B cell (primary cell): ENCODE measurements around the gene MSMB. TPM values are rescaled to one million over a fixed set of nuclear protein-coding genes. Genes with fewer than 3 reads are reported as not detected.

Experiments
- ATAC-seq: fragments of 200-7000 bp; cut with Tn5 transposase; one replicate; pipeline ENCODE4 v1.10.0; 2021; ENCODE audit warnings: low read depth, mild to moderate bottlenecking, moderate number of reproducible peaks, moderate library complexity
- CTCF ChIA-PET: fragments of 350-600 bp; sonication (Branson Sonifier 250); formaldehyde crosslinking; loops from one replicate; lab custom pipeline; 2021; ENCODE audit warnings: antibody characterized with exemption, inconsistent platforms; lab: Charles Lee
- POLR2A ChIA-PET: fragments of 350-600 bp; sonication (Branson Sonifier 250); formaldehyde crosslinking; loops from one replicate; lab custom pipeline; 2021; ENCODE audit warnings: antibody characterized with exemption; lab: Charles Lee
- DNase-seq: peaks from one replicate; pipeline ENCODE4 v3.0.0; 2013
- H2AFZ ChIP-seq: 2 replicates; pipeline ENCODE4 v1.6.1; 2012; ENCODE audit warnings: mild to moderate bottlenecking, low read depth, low read length; ENCODE audit not compliant: insufficient read depth, poor library complexity, severe bottlenecking
- H3K27ac ChIP-seq, 2 donors: 1 replicate in 1 of 2; 2 replicates in 1 of 2; pipeline ENCODE4 v1.5.1; 2012 to 2013; ENCODE audit warnings: low read length in 2 of 2, mild to moderate bottlenecking in 2 of 2, moderate library complexity in 1 of 2
- H3K27me3 ChIP-seq, 4 experiments: fragments of 200-600 bp in 1 of 4; sonication (generic) in 1 of 4; replicated peaks in 1 of 4; 1 replicate in 2 of 4; 2 replicates in 2 of 4; pipeline versions ENCODE4 v1.6.1 to v1.7.0; 2013 to 2016; ENCODE audit warnings: low read length in 3 of 4, mild to moderate bottlenecking in 2 of 4, mixed read lengths in 1 of 4, moderate library complexity in 1 of 4; ENCODE audit not compliant: insufficient read depth in 4 of 4, control insufficient read depth in 3 of 4; ENCODE audit errors: control extremely low read depth in 1 of 4
- H3K36me3 ChIP-seq, 2 experiments: replicated peaks in 1 of 2; 1 replicate in 1 of 2; 2 replicates in 1 of 2; pipeline versions ENCODE4 v1.6.1 to v1.7.1; 2013; ENCODE audit warnings: low read length in 1 of 2; ENCODE audit not compliant: insufficient read depth in 2 of 2, control insufficient read depth in 1 of 2; ENCODE audit errors: control extremely low read depth in 1 of 2, extremely low read depth in 1 of 2
- H3K4me1 ChIP-seq, 2 donors: fragments of 200-600 bp in 1 of 2; sonication (generic) in 1 of 2; 1 replicate in 1 of 2; 2 replicates in 1 of 2; pipeline versions ENCODE4 v1.5.1 to v1.6.1; 2013 to 2017; ENCODE audit warnings: low read length in 2 of 2; ENCODE audit not compliant: control insufficient read depth in 2 of 2, insufficient read depth in 2 of 2
- H3K4me2 ChIP-seq: replicated peaks from 2 replicates; pipeline ENCODE3; 2012; ENCODE audit warnings: mild to moderate bottlenecking, low read depth, low read length; ENCODE audit not compliant: poor library complexity, severe bottlenecking
- H3K4me3 ChIP-seq, 5 experiments: fragments of 200-600 bp in 1 of 5; sonication (generic) in 1 of 5; 1 replicate in 3 of 5; 2 replicates in 2 of 5; pipeline versions ENCODE4 v1.5.1 to v1.7.0; 2011 to 2016; ENCODE audit warnings: low read length in 4 of 5, mild to moderate bottlenecking in 4 of 5, low read depth in 2 of 5, control low read depth in 1 of 5, moderate library complexity in 1 of 5; ENCODE audit not compliant: insufficient read depth in 1 of 5; ENCODE audit errors: control extremely low read depth in 1 of 5, extremely low read depth in 1 of 5
- H3K79me2 ChIP-seq: fragments of 200-600 bp; sonication (generic); one replicate; pipeline ENCODE4 v1.6.0; 2016; ENCODE audit warnings: low read length; ENCODE audit not compliant: control insufficient read depth, insufficient read depth
- H3K9ac ChIP-seq: fragments of 200-600 bp; sonication (generic); 2 replicates; pipeline ENCODE4 v1.6.1; 2017; ENCODE audit warnings: mild to moderate bottlenecking, low read length, moderate library complexity
- H3K9me3 ChIP-seq, 3 donors: one replicate each; pipeline versions ENCODE4 v1.6.1 to v1.7.1; 2013; ENCODE audit warnings: low read length in 2 of 3; ENCODE audit not compliant: control insufficient read depth in 2 of 3, insufficient read depth in 1 of 3; ENCODE audit errors: control extremely low read depth in 1 of 3
- H4K20me1 ChIP-seq: 2 replicates; pipeline ENCODE4 v1.6.0; 2012; ENCODE audit warnings: mild to moderate bottlenecking, low read length; ENCODE audit not compliant: insufficient read depth, control insufficient read depth, poor library complexity, severe bottlenecking
- H3K27ac Mint-ChIP-seq: one replicate; pipeline ENCODE4 v1.8.0; 2021; ENCODE audit warnings: mixed read lengths
- H3K27me3 Mint-ChIP-seq: one replicate; pipeline ENCODE4 v1.8.0; 2021; ENCODE audit warnings: mixed read lengths
- H3K4me1 Mint-ChIP-seq: one replicate; pipeline ENCODE4 v1.8.0; 2021; ENCODE audit warnings: mixed read lengths
- H3K4me3 Mint-ChIP-seq: one replicate; pipeline ENCODE4 v1.8.0; 2021; ENCODE audit warnings: mixed read lengths
- H3K9me3 Mint-ChIP-seq: one replicate; pipeline ENCODE4 v1.8.0; 2022; ENCODE audit warnings: mixed read lengths; ENCODE audit not compliant: insufficient read depth
- CTCF ChIP-seq: fragments of 200-600 bp; IDR thresholded peaks from one replicate; pipeline ENCODE4 v1.8.0; 2022; ENCODE audit warnings: antibody characterized with exemption, mild to moderate bottlenecking
- EZH2 ChIP-seq: IDR thresholded peaks from 2 replicates; pipeline ENCODE4 v1.6.1; 2012; ENCODE audit warnings: borderline replicate concordance, low read depth, mild to moderate bottlenecking, moderate library complexity, low read length; ENCODE audit not compliant: insufficient read depth, poor library complexity, severe bottlenecking
- WGBS: methylation state at CpG from one replicate; pipeline ENCODE4 v1.1.5; 2013; ENCODE audit warnings: missing lambda C conversion rate; ENCODE audit not compliant: insufficient coverage; 5-methylcytosine and 5-hydroxymethylcytosine counted together
- intact Hi-C: fragments of 100-400 bp; cut with micrococcal nuclease; formaldehyde crosslinking; loops from one replicate; pipeline ENCODE4 v1.10.0; 2022
- polyA plus RNA-seq: library from polyadenylated mRNA; depleted of rRNA; stranded (reverse); fragments of >200 nt; gene quantifications from 2 replicates; pipeline ENCODE4 v1.2.3, GENCODE V29; 2012
- total RNA-seq, 2 donors: library from RNA; stranded (reverse); fragments of 120-200 nt in 1 of 2; gene quantifications; 1 replicate in 1 of 2; 2 replicates in 1 of 2; pipeline versions ENCODE4 v1.2.3 to v1.2.4, GENCODE V29; 2013 to 2022

Gene MSMB
- total and polyA plus RNA-seq, 2 donors (not counting 1 experiment from before 2014, with no cell fraction given) = not detected

- ChIA-PET CTCF (interaction anchor here (3.7 kb wide), 1 partner anchor 13 kb away, joined by 20 read pairs; no protein-coding TSS in a partner anchor), POLR2A (no interaction called here)
- H3K9me3 Mint-ChIP-seq = no peaks in the 10 kb centered on the region
- no peaks in the 10 kb centered on the region for H3K27me3 Mint-ChIP-seq
- Histone ChIP-seq H3K4me1 (peaks cover 21 to 22% of the 10 kb centered on the region in 2 donors), H3K4me2 (no peak overlapping the region), H3K27ac (no peak overlapping the region), H3K36me3 (peaks cover 11 to 51% of the 10 kb centered on the region in 2 experiments), H4K20me1 (peaks cover 60% of the 10 kb centered on the region), H3K4me3 (no peak overlapping the region), H3K79me2 (peaks cover 56% of the 10 kb centered on the region), H3K9me3 (no peaks in the 10 kb centered on the region), H3K27me3 (no peaks in the 10 kb centered on the region), H3K9ac (no peak overlapping the region), H2AFZ (no peak overlapping the region)
- no peak for ATAC-seq
- 96% methylated on average over 5 of the region's 5 CpGs for WGBS
- TF ChIP-seq CTCF (no peak), EZH2 (no peak)
- H3K4me3 Mint-ChIP-seq = no peak overlapping the region
- DNase-seq = no peak
- intact Hi-C loops = no loop called here
- H3K27ac Mint-ChIP-seq = no peak overlapping the region
- peaks cover 37% of the 10 kb centered on the region for H3K4me1 Mint-ChIP-seq
These were observed 29.9 kb downstream of the MSMB start for GRCh38 chr10:46016190-46016589.

DNA sequence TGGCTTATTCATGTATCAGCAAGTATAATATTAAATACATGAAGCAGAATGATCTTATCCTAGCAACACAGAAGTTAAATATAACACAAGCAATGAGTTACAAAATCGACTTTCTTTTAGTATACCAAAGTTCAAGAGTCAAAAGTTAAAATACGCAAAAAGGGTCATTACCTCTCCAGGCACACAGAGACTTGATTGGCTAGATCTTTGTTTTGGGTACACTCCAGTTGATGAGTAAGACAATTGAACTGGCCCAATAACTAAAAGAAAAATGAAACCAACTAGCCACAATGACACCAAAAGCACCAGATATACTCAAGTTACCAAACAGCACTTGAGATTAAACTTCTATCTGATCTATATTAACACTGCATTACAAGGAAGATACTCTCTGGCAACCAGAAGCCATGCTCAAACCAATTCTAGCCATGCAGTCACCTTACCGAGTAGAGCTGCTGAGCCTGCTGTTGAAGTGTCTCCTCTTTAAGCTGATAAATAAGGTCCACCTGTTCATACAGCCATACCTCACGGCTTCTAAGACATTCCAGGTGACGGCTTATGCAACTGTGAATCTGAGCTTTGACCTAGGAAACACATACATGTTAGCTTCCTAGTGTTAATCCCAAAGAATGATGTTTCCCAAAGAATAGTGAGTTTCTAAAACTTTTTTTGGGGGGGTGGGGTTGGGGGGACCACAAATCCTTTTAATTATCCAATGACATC, 31.2 kb downstream of the MSMB start:
- H3K4me3 Mint-ChIP-seq = no peak overlapping the region
- Histone ChIP-seq H3K9ac (no peak overlapping the region), H3K27ac (no peak overlapping the region), H3K4me2 (no peak overlapping the region), H3K27me3 (no peaks in the 10 kb centered on the region), H3K9me3 (no peaks in the 10 kb centered on the region), H2AFZ (no peak overlapping the region), H4K20me1 (peaks cover 46% of the 10 kb centered on the region), H3K4me3 (no peak overlapping the region), H3K36me3 (peaks cover 11 to 64% of the 10 kb centered on the region in 2 experiments), H3K79me2 (peaks cover 42% of the 10 kb centered on the region), H3K4me1 (peaks cover 15 to 16% of the 10 kb centered on the region in 2 donors)
- ATAC-seq = no peak
- peaks cover 27% of the 10 kb centered on the region for H3K4me1 Mint-ChIP-seq
- DNase-seq = no peak
- H3K9me3 Mint-ChIP-seq = no peaks in the 10 kb centered on the region
- ChIA-PET POLR2A (no interaction called here), CTCF (interaction anchor here (0.6 to 3.7 kb wide), 2 partner anchors 12 to 14 kb away, joined by 3 to 20 read pairs; no protein-coding TSS in a partner anchor)
- no peak overlapping the region for H3K27ac Mint-ChIP-seq
- WGBS = 100% methylated on average over 2 of the region's 5 CpGs
- intact Hi-C loops = no loop called here
- no peak for TF ChIP-seq CTCF
- H3K27me3 Mint-ChIP-seq = no peaks in the 10 kb centered on the region
